Spleen (tissue), 7 donors: ENCODE results near the gene SNRPD1.

Experiments
- POLR2AphosphoS5 ChIP-seq, 3 donors: sonication (generic); formaldehyde crosslinking; IDR thresholded peaks; one replicate each; pipeline ENCODE4 v1.5.1; 2017; ENCODE audit warnings: antibody characterized with exemption in 3 of 3
- TF ChIP-seq, protein P1 (sequence below), 11 experiments: fragments of 200-600 bp in 7 of 11; fragments of 450-650 bp in 4 of 11; sonication (generic) in 4 of 11; IDR thresholded peaks in 8 of 11; conservative IDR thresholded peaks in 3 of 11; 1 replicate in 7 of 11; 2 replicates in 4 of 11; pipeline versions ENCODE4 v1.4.0 to v1.8.0; 2016 to 2021; ENCODE audit warnings: antibody characterized with exemption in 11 of 11, inconsistent platforms in 4 of 11, mild to moderate bottlenecking in 1 of 11
- donor health status: DM: no; HTN: no; CAD: no; lungs with moderate emphysema.
- donor health status: DM: no; HTN: no; CAD: no.
- donor health status: DM: no; HTN: no; CAD: no.

DNA sequence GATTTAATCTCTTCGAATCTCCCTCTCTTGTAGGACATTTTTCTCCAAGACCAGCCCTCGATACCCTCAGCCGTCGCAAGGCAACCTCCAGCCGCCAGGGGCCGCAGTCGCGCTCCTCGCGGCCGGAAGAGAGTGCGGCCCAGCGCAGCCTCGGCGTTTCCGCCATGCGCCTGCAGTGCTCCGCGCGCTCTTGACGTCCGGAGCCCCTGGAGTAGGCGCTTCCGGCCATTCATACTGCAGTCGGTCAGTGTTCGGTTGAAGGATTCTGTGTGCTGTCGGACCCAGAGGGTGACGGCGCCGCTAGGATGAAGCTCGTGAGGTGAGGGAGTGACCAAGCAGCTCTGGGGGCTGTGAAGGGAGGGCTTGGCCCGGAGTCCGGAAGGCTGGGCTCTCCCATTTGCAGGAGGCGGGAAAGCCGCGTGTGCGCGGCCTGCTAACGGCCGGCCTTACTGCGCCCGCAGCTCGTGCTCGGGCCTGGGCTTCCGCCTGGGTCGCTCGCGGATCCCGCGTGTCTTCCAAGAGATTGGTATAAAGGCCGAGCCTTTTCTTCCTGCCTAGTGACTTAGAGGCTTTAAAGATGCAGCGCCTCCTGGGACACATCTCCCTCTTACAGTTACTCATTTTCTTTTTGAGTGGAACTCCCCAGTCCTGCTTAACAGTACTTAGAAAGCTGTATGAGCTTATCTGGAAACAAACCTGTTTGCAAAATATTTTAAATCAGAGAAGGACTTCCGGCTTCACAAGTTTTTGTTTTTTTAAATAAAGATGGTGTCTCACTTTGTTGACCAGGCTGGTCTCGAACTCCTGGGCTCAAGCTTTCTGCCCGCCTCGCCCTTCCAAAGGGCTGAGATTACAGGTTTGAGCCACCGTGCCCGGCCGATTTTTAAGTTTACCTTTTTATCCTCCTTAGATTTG, at the start of gene SNRPD1:
- TF ChIP-seq, protein P1, sequence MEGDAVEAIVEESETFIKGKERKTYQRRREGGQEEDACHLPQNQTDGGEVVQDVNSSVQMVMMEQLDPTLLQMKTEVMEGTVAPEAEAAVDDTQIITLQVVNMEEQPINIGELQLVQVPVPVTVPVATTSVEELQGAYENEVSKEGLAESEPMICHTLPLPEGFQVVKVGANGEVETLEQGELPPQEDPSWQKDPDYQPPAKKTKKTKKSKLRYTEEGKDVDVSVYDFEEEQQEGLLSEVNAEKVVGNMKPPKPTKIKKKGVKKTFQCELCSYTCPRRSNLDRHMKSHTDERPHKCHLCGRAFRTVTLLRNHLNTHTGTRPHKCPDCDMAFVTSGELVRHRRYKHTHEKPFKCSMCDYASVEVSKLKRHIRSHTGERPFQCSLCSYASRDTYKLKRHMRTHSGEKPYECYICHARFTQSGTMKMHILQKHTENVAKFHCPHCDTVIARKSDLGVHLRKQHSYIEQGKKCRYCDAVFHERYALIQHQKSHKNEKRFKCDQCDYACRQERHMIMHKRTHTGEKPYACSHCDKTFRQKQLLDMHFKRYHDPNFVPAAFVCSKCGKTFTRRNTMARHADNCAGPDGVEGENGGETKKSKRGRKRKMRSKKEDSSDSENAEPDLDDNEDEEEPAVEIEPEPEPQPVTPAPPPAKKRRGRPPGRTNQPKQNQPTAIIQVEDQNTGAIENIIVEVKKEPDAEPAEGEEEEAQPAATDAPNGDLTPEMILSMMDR (IDR thresholded peaks at IDR 0.05 in 8 of 11, conservative IDR thresholded peaks at IDR 0.05 in 3 of 11): peak; percentile 91 to 99 (median 97)
- TF ChIP-seq POLR2AphosphoS5 (IDR thresholded peaks at IDR 0.05): peak; percentile 91 to 97 (median 93)
